Effector CD8-positive, alpha-beta T cell (primary cell): ENCODE measurements around the gene ADGRD2.

ENCODE experiments used
- DNase-seq: peaks from one replicate; lab custom pipeline; 2025; lab: John Stamatoyannopoulos, UW

The ADGRD2 gene

DNA sequence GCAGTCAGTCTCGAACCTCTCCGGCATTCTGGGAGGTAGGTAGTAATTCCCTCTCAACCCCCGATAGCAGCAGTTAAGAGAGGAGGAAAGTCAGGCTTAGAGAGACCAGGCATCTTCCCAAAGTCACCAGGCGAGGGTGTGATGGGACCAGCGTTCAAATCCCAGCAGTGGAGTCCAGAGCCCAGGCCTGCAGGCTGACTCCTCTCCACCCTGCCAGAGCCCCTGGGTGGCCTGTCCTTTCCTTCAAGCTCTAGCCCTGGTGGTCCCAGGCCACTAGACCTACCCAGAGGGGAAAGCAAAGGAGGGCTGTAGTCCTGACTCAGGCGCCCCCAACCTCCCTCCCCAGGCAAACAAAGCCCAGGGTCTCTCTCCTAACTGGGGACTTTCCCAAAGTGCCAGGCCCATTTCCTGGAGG lies 61.2 kb downstream of the ADGRD2 start:
- no peak for DNase-seq

DNA sequence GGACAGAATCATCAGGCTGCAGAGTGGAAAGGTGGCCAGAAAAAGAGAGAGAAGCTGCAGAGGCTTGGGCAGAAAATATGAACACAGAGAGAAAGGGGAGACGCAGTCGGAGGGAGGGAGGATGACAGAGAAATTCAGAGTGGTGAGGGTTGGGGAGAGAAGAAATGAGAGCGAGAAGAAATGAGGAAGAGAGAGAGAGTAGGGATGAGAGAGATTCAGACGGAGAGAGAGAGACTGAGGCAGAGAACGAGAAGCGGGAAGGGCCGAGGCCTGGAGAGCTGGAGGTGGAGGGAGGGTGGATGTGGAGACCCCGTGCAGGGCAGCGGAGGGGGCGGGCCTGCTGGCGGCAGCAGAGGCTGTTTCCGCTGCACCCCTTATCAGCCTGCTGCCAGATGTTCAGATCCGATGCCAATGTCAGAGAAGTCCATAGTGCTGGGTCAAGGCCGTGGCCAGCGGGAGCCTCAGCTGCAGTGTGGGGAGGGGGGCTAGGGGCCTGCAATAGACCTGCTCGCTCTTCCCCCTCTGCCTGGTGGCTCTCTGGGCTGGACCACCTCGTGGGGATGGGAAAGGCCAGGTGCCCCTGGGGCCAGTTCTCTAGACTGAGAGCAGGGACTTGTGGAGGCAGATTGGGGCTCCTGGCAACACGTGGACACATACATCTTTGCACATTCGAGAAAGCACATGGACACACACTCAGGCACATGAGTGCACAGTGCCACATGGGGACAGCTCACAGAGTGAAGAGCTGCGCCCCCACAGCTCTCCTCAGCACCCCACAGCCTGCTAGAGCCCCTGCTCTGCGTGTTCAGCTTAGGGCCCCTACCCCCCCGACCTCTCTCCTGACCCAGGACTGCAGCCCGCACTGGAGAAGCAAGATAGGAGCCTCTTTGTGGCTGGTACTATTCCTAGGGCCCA lies 61.9 kb downstream of the ADGRD2 start:
- no peak for DNase-seq

GRCh38 chr9:124512806-124513204 lies 62.6 kb downstream of the ADGRD2 start:
- DNase-seq = no peak

- DNase-seq = no peak
These were observed 63.2 kb downstream of the ADGRD2 start for GRCh38 chr9:124513376-124513994.

- no peak for DNase-seq
These were observed 63.9 kb downstream of the ADGRD2 start for GRCh38 chr9:124514125-124514524.

GRCh38 chr9:124514874-124515273 lies 64.6 kb downstream of the ADGRD2 start:
- no peak for DNase-seq

GRCh38 chr9:124517600-124517999 lies 67.3 kb downstream of the ADGRD2 start:
- DNase-seq = no peak

DNA sequence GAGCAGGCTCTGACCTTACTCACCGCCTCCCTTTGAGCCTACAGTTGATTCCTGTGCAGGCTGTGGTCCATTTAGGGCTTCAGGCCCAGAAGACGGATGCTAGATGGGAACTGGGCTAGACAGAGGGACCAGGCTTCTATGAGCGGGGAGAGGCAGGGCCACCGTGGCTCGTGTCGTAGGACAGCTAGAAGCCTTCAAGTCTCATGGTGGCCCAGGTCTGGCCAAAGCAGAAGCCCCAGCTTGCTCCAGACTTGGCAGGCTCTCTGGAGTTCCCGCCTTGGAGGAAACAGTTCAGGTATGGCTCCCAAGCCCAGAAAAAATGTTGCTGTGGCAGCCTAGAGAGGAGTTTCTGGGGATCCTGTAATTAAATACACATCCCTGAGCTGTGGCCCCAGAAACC lies 67.9 kb downstream of the ADGRD2 start:
- DNase-seq = no peak

DNA sequence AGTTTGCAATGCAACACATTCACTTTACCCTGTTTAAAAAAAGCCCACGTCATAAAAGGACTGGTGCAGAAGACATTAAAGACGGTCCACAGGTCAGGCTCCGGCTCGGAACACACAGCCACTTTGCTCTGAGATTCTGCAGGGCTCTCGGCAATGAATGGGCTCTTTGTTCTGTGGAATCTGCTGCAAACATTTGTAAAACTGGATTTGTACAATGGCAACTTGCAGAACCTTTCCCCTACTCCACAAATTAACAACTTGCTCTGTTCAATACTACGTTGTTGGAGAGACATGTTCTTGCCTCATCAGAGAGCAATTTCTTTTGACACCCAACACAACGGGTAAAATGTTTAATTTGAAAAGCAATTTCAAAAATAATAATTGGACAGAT lies 70.0 kb downstream of the ADGRD2 start:
- DNase-seq = no peak

DNA sequence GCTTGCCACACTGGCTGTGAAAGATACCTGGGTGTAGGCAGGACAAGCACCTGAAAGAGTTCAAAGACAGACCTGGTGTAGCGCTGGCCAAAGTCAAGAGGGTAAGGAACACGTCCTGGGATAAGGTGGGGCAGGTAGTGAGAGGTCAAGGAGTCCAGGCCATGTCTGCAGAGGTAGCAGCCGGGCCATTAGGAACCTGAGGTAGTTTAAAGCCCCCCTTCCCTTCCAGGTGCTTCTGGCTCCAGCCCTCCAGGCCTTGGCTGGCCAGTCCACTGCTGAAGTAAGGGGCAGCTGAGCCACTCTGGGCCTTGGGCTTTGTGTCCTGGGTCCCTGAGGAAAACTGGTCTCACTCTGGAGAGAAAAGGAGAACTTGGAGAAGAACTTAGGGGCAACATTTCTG lies 70.9 kb downstream of the ADGRD2 start:
- DNase-seq = no peak

- no peak for DNase-seq
These were observed 72.2 kb downstream of the ADGRD2 start for GRCh38 chr9:124522121-124523098.

DNA sequence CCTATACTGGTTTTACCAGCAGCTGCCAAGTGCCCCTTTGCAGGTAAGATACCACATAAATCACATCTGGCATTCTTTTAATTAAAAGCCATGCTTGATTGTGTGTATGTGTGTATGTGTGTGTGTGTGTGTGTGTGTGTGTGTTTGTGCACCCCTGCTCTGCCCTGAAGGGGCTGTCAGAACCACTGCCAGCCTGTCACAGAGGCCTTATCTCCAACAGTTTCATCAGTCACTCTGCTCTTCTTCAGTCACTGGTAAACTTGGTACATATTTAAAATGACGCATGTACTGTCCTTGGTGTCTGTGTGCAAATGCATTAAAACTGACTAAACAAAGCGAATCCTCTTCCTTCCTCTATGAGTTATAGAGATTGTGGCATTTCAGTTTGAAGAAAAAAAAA lies 75.9 kb downstream of the ADGRD2 start:
- no peak for DNase-seq

GRCh38 chr9:124527781-124528180 lies 77.5 kb downstream of the ADGRD2 start:
- no peak for DNase-seq
